AG04449 (cell line): ENCODE data around the gene SHH.

Experiments
- CTCF ChIA-PET: fragments of 350-600 bp; formaldehyde crosslinking; extraction: SDS; loops from one replicate; lab custom pipeline; 2021; ENCODE audit warnings: antibody characterized with exemption; lab: Yijun Ruan, JAX
- POLR2A ChIA-PET: fragments of 400-600, 350-600 bp; formaldehyde crosslinking; extraction: SDS; loops from one replicate; lab custom pipeline; 2020; ENCODE audit warnings: antibody characterized with exemption, inconsistent platforms; lab: Yijun Ruan, JAX
- DNase-seq: peaks from one replicate; pipeline ENCODE4 v3.0.0-alpha.2; 2010; ENCODE audit warnings: low read depth, low spot score
- H3K4me3 ChIP-seq: 2 replicates; pipeline ENCODE4 v1.5.1; 2011; ENCODE audit warnings: low read depth, mild to moderate bottlenecking, control low read depth, low read length
- CTCF ChIP-seq: IDR thresholded peaks from one replicate; pipeline ENCODE4 v1.5.1; 2011; ENCODE audit warnings: mild to moderate bottlenecking, moderate library complexity, low read length, control low read depth, inconsistent platforms; ENCODE audit not compliant: insufficient read depth; ENCODE audit errors: missing control alignments

SHH gene

GRCh38 chr7:155785536-155785935, 26.7 kb downstream of the SHH start:
- no peak overlapping the region for H3K4me3 ChIP-seq
- no peak for TF ChIP-seq CTCF
- POLR2A ChIA-PET: no interaction called here
- CTCF ChIA-PET: interaction anchor here (0.7 to 1.5 kb wide), 3 partner anchors 9 to 19 kb away, joined by 3 read pairs; no protein-coding TSS in a partner anchor
- DNase-seq: no peak

DNA sequence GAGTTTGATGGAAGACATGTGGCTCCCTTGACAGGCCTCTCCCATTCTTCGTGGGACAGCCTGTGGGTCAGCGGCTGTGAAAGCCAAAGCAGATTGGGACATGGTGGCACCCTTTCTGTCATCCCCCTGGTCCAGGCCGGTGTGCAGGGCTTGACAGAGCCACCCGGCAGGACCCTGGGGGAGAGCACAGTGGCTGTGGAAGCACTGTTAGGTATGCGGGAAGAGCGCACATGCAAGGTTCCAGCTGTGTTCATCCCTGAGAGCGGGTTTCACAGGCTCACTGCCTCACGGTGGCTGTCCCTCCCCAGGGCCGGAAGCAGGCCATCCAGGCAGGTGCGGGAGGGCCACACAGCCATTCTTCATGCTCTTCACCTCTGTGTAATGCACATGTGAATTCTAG, 29.8 kb downstream of the SHH start:
- no peak for DNase-seq
- POLR2A ChIA-PET: no interaction called here
- no peak for TF ChIP-seq CTCF
- H3K4me3 ChIP-seq: no peak overlapping the region
- CTCF ChIA-PET: interaction anchor here (0.6 to 1.1 kb wide), 2 partner anchors 8 to 1188 kb away, joined by 3 read pairs; no protein-coding TSS in a partner anchor

DNA sequence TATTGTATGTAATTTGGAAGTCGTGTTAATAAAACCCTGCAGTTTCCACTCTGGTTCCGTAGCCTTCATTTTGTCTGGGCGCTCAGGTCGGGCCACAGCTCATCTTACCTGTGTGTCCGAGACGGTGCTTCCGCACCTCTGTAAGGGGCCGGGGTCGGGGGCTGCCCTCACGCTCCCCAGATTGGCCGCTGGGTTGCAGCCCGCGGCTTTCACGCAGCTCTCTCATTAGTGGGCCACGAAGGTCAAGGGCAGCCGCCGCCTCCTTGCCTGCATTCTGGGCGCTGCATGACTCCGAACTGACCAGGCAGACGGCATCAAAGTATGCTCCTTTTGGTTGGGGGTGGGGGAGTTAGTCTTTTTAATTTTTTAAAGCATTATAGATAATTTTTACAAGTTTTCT, 30.8 kb downstream of the SHH start:
- no peak overlapping the region for H3K4me3 ChIP-seq
- no peak for TF ChIP-seq CTCF
- no peak for DNase-seq
- ChIA-PET POLR2A (no interaction called here), CTCF (interaction anchor here (1.1 to 5.5 kb wide), 4 partner anchors 9 to 868 kb away, joined by 3 to 46 read pairs (median 4); no protein-coding TSS in a partner anchor)

DNA sequence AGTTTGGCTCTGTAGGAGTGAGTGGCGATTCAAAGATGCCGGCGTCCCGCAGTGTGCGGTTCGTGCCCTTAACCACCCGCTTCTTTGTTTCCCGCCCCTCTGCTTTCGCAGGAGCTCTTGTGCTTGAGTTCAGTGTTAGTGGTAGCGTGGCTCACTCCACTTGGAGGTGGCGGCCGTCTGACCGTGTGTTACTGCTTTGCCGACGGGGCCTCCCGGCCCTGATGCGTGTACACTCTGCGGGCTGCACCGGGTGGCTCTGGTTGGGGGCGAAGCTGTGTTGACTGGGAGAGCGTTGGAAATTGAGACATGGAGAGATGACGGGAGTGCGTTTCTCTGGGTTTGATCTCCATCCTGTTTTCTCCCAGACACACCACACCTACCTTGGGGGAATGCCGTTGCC, 31.4 kb downstream of the SHH start:
- no peak for TF ChIP-seq CTCF
- DNase-seq: no peak
- H3K4me3 ChIP-seq: no peak overlapping the region
- CTCF ChIA-PET: interaction anchor here (1.2 to 5.5 kb wide), 4 partner anchors 13 to 867 kb away, joined by 3 to 46 read pairs (median 6); no protein-coding TSS in a partner anchor
- POLR2A ChIA-PET: no interaction called here

DNA sequence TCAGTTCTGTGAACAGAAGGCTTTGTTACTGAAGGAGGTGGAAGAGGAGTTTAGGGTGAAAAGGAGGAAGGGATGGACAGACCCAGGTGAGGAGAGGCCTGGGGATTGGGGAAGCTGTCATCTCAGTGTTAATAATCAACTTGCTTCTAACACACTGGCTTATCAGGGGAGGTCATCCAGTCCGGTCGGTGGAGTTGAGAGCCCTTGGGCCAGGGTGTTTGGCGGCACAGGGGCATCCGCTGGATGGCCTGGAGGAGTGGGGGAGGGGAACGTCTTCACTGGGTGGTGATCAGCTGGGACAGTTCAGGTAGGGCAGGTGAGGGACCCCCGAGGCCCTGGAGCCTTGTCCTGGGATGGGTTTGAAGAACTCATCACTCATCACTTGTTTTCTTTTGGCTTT, 33.9 kb downstream of the SHH start:
- TF ChIP-seq CTCF: no peak
- no peak overlapping the region for H3K4me3 ChIP-seq
- CTCF ChIA-PET: interaction anchor here (1.4 to 5.5 kb wide), 3 partner anchors 10 to 851 kb away, joined by 6 to 46 read pairs (median 15); no protein-coding TSS in a partner anchor
- DNase-seq: no peak
- POLR2A ChIA-PET: no interaction called here

DNA sequence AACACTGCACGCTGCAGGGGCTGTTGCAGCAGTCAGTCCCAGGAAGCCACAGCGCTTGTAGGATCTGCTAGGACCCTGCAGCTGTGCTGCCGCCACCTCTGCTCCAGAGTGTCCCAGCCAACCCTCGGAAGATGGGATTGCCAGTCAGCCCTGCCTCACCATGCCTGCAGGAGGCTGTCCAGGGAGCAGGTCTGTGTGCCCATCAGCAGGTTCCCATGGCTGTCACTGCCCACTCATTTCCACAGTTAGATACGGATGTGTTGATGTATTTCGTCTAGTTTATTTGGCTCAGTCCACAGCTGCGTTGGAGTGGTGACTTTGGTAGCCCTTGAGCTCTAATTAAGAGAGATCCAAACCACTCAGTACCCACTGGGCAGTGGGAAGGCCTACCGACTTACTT, 35.7 kb downstream of the SHH start:
- no peak for DNase-seq
- ChIA-PET CTCF (interaction anchor here (1.3 to 11.5 kb wide), 3 partner anchors 8 to 178 kb away, joined by 3 to 189 read pairs (median 46); no protein-coding TSS in a partner anchor), POLR2A (no interaction called here)
- no peak overlapping the region for H3K4me3 ChIP-seq
- no peak for TF ChIP-seq CTCF
